Dermis microvascular lymphatic vessel endothelial cell (primary cell): ENCODE data around the gene RNF20. TPM values are rescaled to one million over a fixed set of nuclear protein-coding genes. Genes with fewer than 3 reads are reported as not detected.
"Not testable (repeated sequence)": the region's sequence is repeated elsewhere in the genome, so short reads cannot be mapped to it uniquely, and the experiment has no call there.

Experiments used
- DNase-seq, 2 donors: peaks; one replicate each; pipeline versions ENCODE4 v3.0.0 to v3.0.0-alpha.2; 2010; ENCODE audit warnings: low read depth in 2 of 2
- total RNA-seq: library from RNA; depleted of rRNA; stranded (reverse); fragments of >200 nt; gene quantifications from 2 replicates; pipeline ENCODE4 v1.2.1, GENCODE V29; 2014

RNF20 gene
- total RNA-seq, 1 donor from 2014 or later = 19.4 TPM

DNA sequence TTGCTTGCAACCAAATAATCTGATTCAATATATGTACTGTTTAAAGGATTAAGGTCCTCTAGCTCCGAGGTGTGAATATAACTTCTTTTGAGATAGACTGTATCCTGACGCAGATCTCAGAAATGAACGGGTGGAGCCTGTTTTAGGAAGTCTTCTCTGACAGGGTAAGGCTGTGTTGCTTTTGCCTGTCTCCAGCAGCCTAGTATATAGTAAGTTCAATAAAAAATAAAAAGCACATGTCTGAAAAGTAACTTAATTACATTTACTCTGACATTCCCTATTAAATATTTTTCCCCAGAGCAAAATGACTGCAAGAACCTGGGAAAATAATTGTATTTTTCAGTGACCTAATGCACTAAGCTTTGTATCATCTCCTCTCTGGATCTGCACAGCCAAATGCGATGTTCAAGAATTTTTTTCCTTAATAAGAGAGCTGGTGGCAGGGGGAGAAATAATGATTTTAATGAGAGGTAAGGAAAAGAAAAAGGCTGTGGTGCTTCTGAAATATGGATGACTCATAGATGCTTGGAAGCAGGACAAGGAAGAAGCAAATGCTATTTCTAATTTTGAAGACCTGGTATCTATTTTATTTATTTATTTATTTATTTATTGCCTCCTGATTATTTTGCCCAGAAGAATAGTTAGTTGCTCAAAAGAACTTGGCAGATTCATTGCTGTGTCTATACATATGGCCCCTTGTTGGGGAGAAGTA lies 53.8 kb downstream of the RNF20 start:
- no peak for DNase-seq

DNA sequence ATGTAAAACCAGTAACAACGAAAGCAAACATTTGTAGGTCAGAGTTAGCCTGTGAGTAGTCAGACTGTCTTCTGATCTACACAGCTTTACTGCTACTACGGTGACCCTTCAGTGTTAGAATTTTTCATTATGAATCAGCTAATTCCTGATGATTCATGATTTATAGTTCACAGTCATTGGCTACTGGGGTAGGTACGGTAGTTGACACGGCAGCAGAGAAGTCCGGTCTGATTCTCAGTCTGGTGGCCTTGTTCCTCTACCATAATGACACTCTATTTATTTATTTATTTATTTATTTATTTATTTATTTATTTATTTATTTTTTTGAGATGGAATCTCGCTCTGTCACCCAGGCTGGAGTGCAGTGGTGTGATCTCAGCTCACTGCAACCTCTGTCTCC lies 56.4 kb downstream of the RNF20 start:
- DNase-seq = not testable (repeated sequence)

DNA sequence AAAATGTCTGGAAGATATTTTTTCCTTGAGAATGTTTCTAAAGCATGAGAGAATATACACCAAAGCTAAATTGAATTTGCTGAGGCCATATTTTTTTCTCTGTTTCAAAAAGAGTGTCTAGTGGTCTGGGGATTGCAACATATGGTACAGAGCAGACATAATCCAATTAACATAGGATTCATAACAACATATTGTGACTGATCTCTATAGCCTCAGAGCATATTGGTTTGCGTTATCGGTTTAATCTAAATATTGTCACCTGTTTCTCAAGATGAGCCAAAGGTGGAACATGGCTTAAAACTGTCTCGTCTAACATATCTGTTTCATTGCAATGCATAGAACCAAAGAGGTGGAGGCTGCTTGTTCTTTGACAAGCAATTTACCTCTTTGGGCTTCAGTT lies 57.2 kb downstream of the RNF20 start:
- no peak for DNase-seq

DNA sequence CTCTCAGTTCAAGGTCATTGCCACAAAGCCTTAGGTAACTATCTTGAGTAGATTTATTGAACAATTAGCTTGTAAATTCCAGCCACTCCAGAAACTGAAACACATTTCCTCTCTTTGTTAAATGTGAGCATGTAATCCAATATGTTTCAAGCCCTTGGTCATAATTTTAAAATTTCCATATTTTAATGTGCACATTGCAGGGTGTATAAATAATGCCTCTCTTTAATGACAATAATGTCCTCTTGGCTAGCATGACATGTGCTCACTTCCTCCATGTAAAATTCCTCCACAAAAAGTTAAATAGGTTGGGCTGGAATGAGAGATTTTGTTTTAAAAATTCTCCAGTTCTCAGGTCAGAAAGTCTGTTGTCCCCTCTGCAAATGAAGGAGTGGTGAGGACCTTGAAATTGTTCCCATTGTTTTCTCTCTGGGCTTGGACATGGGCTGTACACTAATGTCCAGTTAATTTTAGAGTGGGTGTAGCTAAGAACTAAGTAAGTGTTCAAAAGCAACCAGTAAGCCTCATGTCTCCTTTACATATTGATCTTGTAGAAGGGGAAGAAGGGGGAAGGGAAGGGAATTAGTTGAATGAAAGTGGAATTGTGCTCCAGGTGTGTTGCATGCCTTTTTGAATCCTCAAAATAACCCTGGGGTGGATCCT lies 58.3 kb downstream of the RNF20 start:
- DNase-seq = no peak

DNA sequence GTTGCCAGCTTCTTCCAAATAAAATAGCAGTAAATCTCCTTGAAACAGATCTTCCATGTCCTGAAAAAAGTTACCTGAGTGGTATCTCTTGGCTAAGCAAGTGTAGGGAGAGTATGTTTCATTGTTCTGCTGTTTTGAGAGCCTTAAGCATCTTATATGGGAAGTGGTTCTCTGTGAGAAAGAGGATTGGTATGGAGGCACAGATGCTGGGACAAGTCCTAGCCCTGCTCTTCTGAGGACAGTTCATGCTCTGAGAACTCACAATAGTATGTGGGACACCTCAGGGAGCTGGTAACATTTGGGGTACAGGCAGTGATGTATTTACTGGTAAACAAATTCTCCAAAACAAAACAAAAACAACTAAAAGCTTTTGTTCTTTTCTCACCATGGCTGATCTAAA lies 59.1 kb downstream of the RNF20 start:
- DNase-seq = no peak

DNA sequence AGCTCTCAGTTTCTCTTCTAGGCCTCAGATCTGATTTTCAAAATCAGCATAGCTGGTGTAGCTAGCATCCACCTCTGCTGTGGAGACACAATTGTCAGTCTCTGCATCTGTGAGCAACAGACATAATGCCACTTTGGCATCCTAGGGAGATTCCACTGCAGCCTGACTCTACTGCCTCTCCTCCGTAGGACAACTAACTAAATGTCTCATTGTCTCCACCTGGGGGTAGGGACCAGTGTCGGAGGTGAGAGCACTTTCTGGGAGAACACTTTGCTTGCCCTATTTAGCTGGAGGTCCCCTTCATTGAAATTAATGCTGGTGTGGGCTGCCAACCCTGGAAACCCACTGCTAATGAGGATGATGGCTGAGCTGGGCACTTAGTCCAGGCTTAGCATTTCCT lies 59.7 kb downstream of the RNF20 start:
- no peak for DNase-seq

DNA sequence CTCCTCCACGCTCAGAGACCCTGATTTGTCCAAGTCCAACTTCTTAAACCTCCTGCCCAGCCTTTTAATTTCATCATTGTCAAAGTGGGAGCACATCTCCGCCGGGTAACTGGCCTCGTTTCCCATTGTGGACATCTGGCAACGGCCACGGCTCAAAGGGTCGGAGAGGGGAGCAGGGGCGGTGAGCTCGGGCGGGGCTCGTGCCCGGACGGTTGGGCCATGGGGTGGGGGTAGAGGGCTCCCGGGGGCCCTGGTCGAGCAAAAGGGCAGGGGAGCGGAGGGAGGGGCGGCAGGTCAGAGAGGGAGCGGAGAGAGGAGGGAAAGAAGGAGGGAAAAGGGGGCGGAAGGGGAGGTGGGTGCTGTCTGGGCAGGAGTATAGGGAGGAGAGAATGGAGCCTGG lies 61.1 kb downstream of the RNF20 start, which contains the start of gene PPP3R2:
Gene PPP3R2 (minus strand): TSS at position 174 of the 400 bp plus-strand sequence. CDS start 48 bp downstream, at position 126.
- no peak for DNase-seq

DNA sequence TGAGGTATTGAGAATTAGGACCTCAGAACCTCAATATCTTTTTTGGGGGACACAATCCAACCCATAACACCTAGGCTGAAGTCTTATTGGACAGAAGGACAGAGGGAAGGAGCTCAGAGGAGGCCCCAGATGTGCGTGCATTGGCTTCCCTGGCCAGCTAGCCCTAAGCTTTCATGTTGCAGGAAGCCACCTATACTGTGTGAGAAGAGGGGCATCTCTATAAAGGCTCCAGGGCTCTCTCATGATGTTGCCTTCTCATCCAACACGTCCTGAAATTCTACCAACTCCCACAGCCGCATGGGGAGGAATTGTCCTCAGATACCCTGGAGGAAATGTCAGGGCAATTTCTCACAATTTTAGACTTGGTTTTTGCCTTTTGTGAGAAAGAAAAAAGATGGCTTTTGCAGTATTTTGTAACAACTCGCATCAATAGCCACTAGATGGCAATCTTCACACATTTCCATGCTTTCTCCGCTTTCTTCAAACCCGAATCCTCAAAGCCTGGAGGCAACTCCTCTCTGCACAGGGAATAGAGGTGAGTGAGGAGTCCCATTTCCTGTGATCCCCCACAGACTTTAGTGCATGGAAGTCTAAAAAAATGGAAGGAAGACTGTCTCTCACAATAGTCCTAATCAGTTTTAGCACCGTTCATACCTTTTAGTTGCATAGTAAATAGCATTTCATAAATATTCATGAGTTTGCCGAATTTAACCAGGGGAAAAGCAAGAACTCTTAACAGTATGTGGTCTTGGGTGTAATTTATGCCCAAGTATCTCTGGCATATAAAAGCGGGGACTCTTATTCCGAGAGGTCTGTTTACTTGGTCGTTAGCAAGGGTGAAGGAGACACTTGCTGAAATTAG lies 68.5 kb downstream of the RNF20 start:
- DNase-seq = peak; percentile 12 to 40

DNA sequence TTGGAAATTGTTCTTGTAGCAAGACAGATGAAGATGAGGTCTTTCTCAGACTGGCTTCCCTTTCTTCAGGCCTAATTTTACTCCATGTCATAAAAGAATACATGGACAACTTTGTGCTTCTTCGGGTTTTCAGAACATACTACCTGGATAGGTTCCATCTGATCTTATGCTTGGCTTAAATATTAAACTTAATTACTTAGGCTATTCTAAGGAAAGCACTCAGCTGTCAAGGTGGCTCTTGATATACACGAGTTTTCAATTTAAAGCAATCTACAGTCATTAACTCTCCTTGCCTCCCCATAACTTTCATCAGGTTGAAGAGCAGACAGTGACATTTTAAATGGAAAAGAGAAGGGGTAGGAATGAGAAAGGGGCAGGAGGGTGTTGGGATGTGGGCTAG lies 70.6 kb downstream of the RNF20 start:
- no peak for DNase-seq

DNA sequence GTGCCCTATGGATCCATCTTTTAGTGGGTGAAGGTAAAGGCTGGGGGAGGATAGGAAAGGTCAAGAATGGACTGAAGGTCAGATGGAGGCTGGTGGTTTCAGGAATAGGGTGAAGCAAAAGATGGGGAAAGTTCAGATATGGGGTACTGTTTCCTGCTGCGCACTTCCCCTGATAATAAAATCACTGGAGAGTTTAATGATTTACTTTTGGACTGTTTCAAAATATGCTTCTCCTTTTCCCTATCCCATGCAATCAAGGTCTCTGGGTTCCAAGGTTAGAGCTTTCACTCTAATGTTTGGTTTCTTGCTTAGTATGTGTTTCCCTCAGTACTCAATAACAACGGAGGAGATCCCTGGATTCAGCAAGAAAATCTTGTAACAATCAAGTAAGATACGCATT lies 71.9 kb downstream of the RNF20 start:
- no peak for DNase-seq

Other genes starting within 250 kb of the RNF20 start
- under 0.01 TPM in 1 of 2 replicates, not detected in the other for gene BAAT, start 148.8 kb upstream of the RNF20 start, total RNA-seq
- 12.4 and 14.1 TPM in 2 replicates for gene MRPL50, start 135.2 kb upstream of the RNF20 start, total RNA-seq
- 21.7 and 23.1 TPM in 2 replicates for gene ZNF189, start 135.0 kb upstream of the RNF20 start, total RNA-seq
- gene ALDOB, start 98.1 kb upstream of the RNF20 start, total RNA-seq = 0.13 and 0.25 TPM in 2 replicates
- gene PPP3R2, start 61.1 kb downstream of the RNF20 start, total RNA-seq = not detected in 2 replicates
- gene GRIN3A, start 204.8 kb downstream of the RNF20 start, total RNA-seq = not detected in 2 replicates